Measurements from ENCODE around the gene TBC1D22A. TPM values are rescaled to one million over a fixed set of nuclear protein-coding genes. Genes with fewer than 3 reads are reported as not detected.

The TBC1D22A gene
- total RNA-seq, 1 donor from 2014 or later = 23.2 TPM

DNA sequence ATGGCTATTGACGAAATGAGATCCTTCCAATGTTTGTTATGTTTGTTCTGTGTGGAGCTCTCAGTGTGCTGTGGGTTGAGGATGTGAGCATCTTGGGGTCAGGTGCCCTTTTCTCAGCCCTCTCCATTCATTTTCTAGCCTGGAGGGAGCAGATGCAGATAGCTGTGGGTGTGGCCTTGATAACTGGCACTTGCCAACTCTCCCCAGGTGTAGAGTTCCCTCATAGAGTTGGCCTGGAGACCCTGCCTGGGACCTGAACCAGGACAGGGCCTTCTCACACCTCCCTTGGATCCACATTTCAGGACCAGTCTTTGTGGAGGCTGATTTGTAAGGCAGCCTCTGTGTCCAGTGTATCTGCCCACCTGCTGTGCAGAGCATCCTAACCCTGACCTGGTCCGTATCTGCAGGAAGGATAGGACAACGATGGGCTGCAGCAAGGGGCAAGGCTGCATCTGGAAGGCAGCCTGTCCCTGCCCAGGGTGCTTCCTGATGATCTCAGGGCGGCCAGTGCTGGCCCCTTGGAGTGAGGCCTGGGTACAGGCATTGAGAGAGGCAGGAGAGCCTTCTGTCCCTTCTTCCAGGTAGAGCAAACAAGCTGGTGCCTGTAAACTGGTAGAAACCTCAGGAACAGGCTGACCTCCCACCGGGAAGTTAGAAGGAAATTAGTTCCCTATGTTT lies 245.9 kb downstream of the TBC1D22A start:
- TF ChIP-seq CTCF (IDR thresholded peaks at IDR 0.05; ENCODE audit: unreplicated experiment) = no peak
- DNase-seq (ENCODE audit: low spot score, unreplicated experiment) = no peak
- H3K9me3 Mint-ChIP-seq (ENCODE audit: low read depth) = no peaks in the 10 kb centered on the region
- H3K4me1 Mint-ChIP-seq (ENCODE audit: low read depth) = peaks cover 3% of the 10 kb centered on the region
- H3K27ac Mint-ChIP-seq = no peak overlapping the region
- H3K36me3 Mint-ChIP-seq (ENCODE audit: insufficient read depth) = no peaks in the 10 kb centered on the region
- no peaks in the 10 kb centered on the region for H3K27me3 Mint-ChIP-seq
- H3K4me3 Mint-ChIP-seq (ENCODE audit: low read depth) = no peak overlapping the region

- H3K4me1 Mint-ChIP-seq (ENCODE audit: low read depth) = peaks cover 3% of the 10 kb centered on the region
- no peak overlapping the region for H3K27ac Mint-ChIP-seq
- DNase-seq (ENCODE audit: low spot score, unreplicated experiment) = no peak
- H3K4me3 Mint-ChIP-seq (ENCODE audit: low read depth) = no peak overlapping the region
- no peak for TF ChIP-seq CTCF (IDR thresholded peaks at IDR 0.05; ENCODE audit: unreplicated experiment)
- no peaks in the 10 kb centered on the region for H3K36me3 Mint-ChIP-seq (ENCODE audit: insufficient read depth)
- no peaks in the 10 kb centered on the region for H3K9me3 Mint-ChIP-seq (ENCODE audit: low read depth)
- no peaks in the 10 kb centered on the region for H3K27me3 Mint-ChIP-seq
Measured at GRCh38 chr22:47009304-47010101, 247.1 kb downstream of the TBC1D22A start.

- no peak for DNase-seq (ENCODE audit: low spot score, unreplicated experiment)
Measured at GRCh38 chr22:47010211-47010610, 247.8 kb downstream of the TBC1D22A start.

DNA sequence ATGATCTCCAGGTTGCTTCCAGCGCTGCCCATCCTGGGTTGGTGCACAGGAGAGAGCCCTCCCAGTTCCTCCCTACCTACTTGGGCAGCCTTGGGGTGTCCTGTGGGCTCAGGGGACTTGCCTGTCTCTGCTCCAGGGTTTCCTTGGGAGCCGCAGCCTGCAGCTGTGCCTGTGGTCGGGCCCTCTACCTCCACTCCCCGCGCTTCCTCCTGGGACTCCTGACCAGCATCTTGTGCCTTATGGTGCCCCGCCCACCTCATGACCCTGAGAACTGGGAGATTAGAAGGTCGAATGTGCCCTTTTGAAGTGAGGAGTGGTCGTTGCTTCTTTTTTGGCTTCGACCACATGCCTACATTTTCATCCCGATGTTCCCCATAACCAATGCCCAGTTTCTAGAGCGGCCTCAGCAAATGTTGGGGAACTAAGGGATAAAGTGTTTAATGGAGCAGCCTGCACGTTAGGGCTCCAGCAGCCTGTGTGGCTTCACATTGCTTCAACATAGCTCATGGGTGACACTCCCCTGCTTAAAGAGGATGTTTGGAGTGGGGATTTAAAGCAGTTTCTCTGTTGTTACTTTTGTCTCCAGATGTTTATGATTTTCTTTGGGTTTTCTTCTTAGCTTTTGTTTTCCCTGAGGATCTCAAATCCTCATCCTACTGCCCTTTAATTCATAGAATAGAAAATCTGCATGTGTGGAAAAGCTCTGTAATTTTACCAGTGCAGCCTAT lies 248.8 kb downstream of the TBC1D22A start:
- peaks cover 3% of the 10 kb centered on the region for H3K4me1 Mint-ChIP-seq (ENCODE audit: low read depth)
- DNase-seq (ENCODE audit: low spot score, unreplicated experiment) = no peak
- H3K27me3 Mint-ChIP-seq = no peaks in the 10 kb centered on the region
- H3K27ac Mint-ChIP-seq = no peak overlapping the region
- H3K36me3 Mint-ChIP-seq (ENCODE audit: insufficient read depth) = no peaks in the 10 kb centered on the region
- no peak overlapping the region for H3K4me3 Mint-ChIP-seq (ENCODE audit: low read depth)
- TF ChIP-seq CTCF (IDR thresholded peaks at IDR 0.05; ENCODE audit: unreplicated experiment) = no peak
- H3K9me3 Mint-ChIP-seq (ENCODE audit: low read depth) = no peaks in the 10 kb centered on the region

More at GRCh38 chr22:47010211-47010610, 247.8 kb downstream of the TBC1D22A start:
- Mint-ChIP-seq H3K4me3 (ENCODE audit: low read depth) (no peak overlapping the region), H3K27ac (peak overlapping the region; percentile 46), H3K9me3 (ENCODE audit: low read depth) (no peaks in the 10 kb centered on the region), H3K36me3 (ENCODE audit: insufficient read depth) (no peaks in the 10 kb centered on the region), H3K4me1 (ENCODE audit: low read depth) (peaks cover 3% of the 10 kb centered on the region), H3K27me3 (no peaks in the 10 kb centered on the region)
- TF ChIP-seq CTCF (IDR thresholded peaks at IDR 0.05; ENCODE audit: unreplicated experiment) = no peak

DNA sequence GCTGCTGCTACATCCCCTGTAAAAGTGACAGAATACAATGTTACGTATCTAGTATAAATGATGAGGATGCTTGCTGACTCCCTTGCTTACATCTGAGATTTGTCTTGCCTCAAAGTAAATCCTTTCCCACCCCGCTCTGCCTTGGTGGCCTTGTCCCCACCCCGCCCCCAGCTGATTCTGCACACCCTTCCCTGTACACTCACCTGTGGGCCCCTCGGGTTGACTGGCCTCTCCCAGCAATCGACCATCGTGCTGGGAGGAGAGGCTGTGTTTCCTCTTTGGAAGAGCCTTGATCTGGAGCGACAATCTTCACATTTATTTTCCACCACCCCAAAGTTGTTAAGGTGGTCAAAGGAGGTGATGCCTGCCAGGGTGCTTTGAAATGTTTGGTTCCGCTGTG lies 249.4 kb downstream of the TBC1D22A start:
- Mint-ChIP-seq H3K27me3 (no peaks in the 10 kb centered on the region), H3K36me3 (ENCODE audit: insufficient read depth) (no peaks in the 10 kb centered on the region), H3K4me1 (ENCODE audit: low read depth) (peaks cover 3% of the 10 kb centered on the region), H3K9me3 (ENCODE audit: low read depth) (no peaks in the 10 kb centered on the region), H3K27ac (peak overlapping the region; percentile 54), H3K4me3 (ENCODE audit: low read depth) (no peak overlapping the region)
- TF ChIP-seq CTCF (IDR thresholded peaks at IDR 0.05; ENCODE audit: unreplicated experiment) = no peak
- no peak for DNase-seq (ENCODE audit: low spot score, unreplicated experiment)

All from progenitor cell of endocrine pancreas (in vitro differentiated cells).